Measurements from ENCODE around the gene DCTN1. TPM values are rescaled to one million over a fixed set of nuclear protein-coding genes. Genes with fewer than 3 reads are reported as not detected.

DCTN1 gene
- polyA plus RNA-seq, 2 of the 4 experiments (the other 2 are of a cell fraction): 95.1 to 106 TPM

- no peak overlapping the region for H3K4me2 ChIP-seq
- 21% methylated on average over 2 of the region's 2 CpGs for WGBS (ENCODE audit: missing lambda C conversion rate)
- ATAC-seq: no peak
- DNase-seq (ENCODE audit: low read depth in 1 of 2, low spot score in 1 of 2): no peak
- no peak for FAIRE-seq
- H3K4me3 ChIP-seq: no peak overlapping the region
- POLR2A ChIA-PET: no interaction called here
- H3K9me3 ChIP-seq: no peaks in the 10 kb centered on the region
- CTCF ChIA-PET: interaction anchor here (0.7 to 4.3 kb wide), 4 partner anchors 11 to 64 kb away, joined by 3 to 18 read pairs (median 4); no protein-coding TSS in a partner anchor
- H3K4me1 ChIP-seq: no peaks in the 10 kb centered on the region
- H3K27ac ChIP-seq: no peak overlapping the region
- TF ChIP-seq HOXB5 (CRISPR knock-in tag; IDR thresholded peaks at IDR 0.05) (no peak), HOXA7 (CRISPR knock-in tag; IDR thresholded peaks at IDR 0.05) (no peak), TFCP2L1 (CRISPR knock-in tag; IDR thresholded peaks at IDR 0.05) (no peak), BCL3 (IDR thresholded peaks at IDR 0.05) (no peak), JUNB (IDR thresholded peaks at IDR 0.05) (no peak), MYC (IDR thresholded peaks at IDR 0.05; ENCODE audit: borderline replicate concordance, low read length) (no peak), HMGXB4 (CRISPR knock-in tag; IDR thresholded peaks at IDR 0.05; ENCODE audit: borderline replicate concordance) (no peak), KDM5A (IDR thresholded peaks at IDR 0.05) (no peak), GATA3 (IDR thresholded peaks at IDR 0.05; ENCODE audit: borderline replicate concordance) (no peak), HEYL (CRISPR knock-in tag; IDR thresholded peaks at IDR 0.05) (no peak)
These were observed 66.6 kb downstream of the DCTN1 start for GRCh38 chr2:74313497-74313896.

GRCh38 chr2:74312913-74313312 is 67.2 kb downstream of the DCTN1 start:
- ATAC-seq: no peak
- no peak for TF ChIP-seq NFE2L2 (conservative IDR thresholded peaks at IDR 0.05; ENCODE audit: low read length)
- TF ChIP-seq HDAC2 (IDR thresholded peaks at IDR 0.05): no peak
- no peak for TF ChIP-seq MAX (IDR thresholded peaks at IDR 0.05)
- TF ChIP-seq GATA3 (IDR thresholded peaks at IDR 0.05; ENCODE audit: borderline replicate concordance): no peak
- no peak for TF ChIP-seq JUNB (IDR thresholded peaks at IDR 0.05)
- no peak for TF ChIP-seq CEBPB (IDR thresholded peaks at IDR 0.05)
- no peak for TF ChIP-seq FOXS1 (CRISPR knock-in tag; IDR thresholded peaks at IDR 0.05)
- no peak for TF ChIP-seq JUN (IDR thresholded peaks at IDR 0.05)
- no peak for TF ChIP-seq HOXA7 (CRISPR knock-in tag; IDR thresholded peaks at IDR 0.05)
- TF ChIP-seq PHF8 (IDR thresholded peaks at IDR 0.05; ENCODE audit: borderline replicate concordance, low read depth): no peak
- TF ChIP-seq ELK1 (IDR thresholded peaks at IDR 0.05; ENCODE audit: low read depth, low read length): no peak
- no peak for TF ChIP-seq CHD2 (IDR thresholded peaks at IDR 0.05; ENCODE audit: low read length, partially characterized antibody)
- TF ChIP-seq EP300 (IDR thresholded peaks at IDR 0.05): no peak
- CTCF ChIA-PET: interaction anchor here (0.7 to 4.3 kb wide), 2 partner anchors 10 to 21 kb away, joined by 3 to 18 read pairs; no protein-coding TSS in a partner anchor
- H3K4me2 ChIP-seq: no peak overlapping the region
- DNase-seq (ENCODE audit: low read depth in 1 of 2, low spot score in 1 of 2): no peak
- no peaks in the 10 kb centered on the region for H3K9me3 ChIP-seq
- FAIRE-seq: no peak
- H3K4me1 ChIP-seq: no peaks in the 10 kb centered on the region
- no peak overlapping the region for H3K4me3 ChIP-seq
- no peak overlapping the region for H3K27ac ChIP-seq
- POLR2A ChIA-PET: no interaction called here

Small RNAs within 50 kb of the gene (small RNA-seq; reads per million reads assigned to genes)
- 0 reads per million in 6 experiments for gene RNU6-542P
- gene TAF13P2: 0 reads per million in 6 experiments

Other genes starting within 250 kb of the DCTN1 start
- 93.9 and 136 TPM in 2 replicates for gene BOLA3, start 232.4 kb downstream of the DCTN1 start, polyA plus RNA-seq (2011; rRNA removed)
- gene BOLA3, start 232.4 kb downstream of the DCTN1 start, polyA plus RNA-seq (2017; fragmentation: RNase III; extraction: RNeasy Plus Mini Kit Qiagen cat#74134 plus additional on column Dnase treatment): 125 to 145 TPM (median 139 TPM) in 3 replicates
- gene MOB1A, start 201.4 kb downstream of the DCTN1 start, polyA plus RNA-seq (2011; rRNA removed): 108 and 118 TPM in 2 replicates
- gene MOB1A, start 201.4 kb downstream of the DCTN1 start, polyA plus RNA-seq (2017; fragmentation: RNase III; extraction: RNeasy Plus Mini Kit Qiagen cat#74134 plus additional on column Dnase treatment): 65.5 to 72.6 TPM (median 71.8 TPM) in 3 replicates
- 429 and 608 TPM in 2 replicates for gene MTHFD2, start 181.7 kb downstream of the DCTN1 start, polyA plus RNA-seq (2011; rRNA removed)
- gene MTHFD2, start 181.7 kb downstream of the DCTN1 start, polyA plus RNA-seq (2017; fragmentation: RNase III; extraction: RNeasy Plus Mini Kit Qiagen cat#74134 plus additional on column Dnase treatment): 149 to 188 TPM (median 153 TPM) in 3 replicates
- 1.1 and 1.3 TPM in 2 replicates for gene SLC4A5, start 36.9 kb downstream of the DCTN1 start, polyA plus RNA-seq (2011; rRNA removed)
- 0.38 to 0.63 TPM (median 0.50 TPM) in 3 replicates for gene SLC4A5, start 36.9 kb downstream of the DCTN1 start, polyA plus RNA-seq (2017; fragmentation: RNase III; extraction: RNeasy Plus Mini Kit Qiagen cat#74134 plus additional on column Dnase treatment)
- gene C2orf81, start 41.3 kb upstream of the DCTN1 start, polyA plus RNA-seq (2011; rRNA removed): 0.88 and 1.6 TPM in 2 replicates
- gene C2orf81, start 41.3 kb upstream of the DCTN1 start, polyA plus RNA-seq (2017; fragmentation: RNase III; extraction: RNeasy Plus Mini Kit Qiagen cat#74134 plus additional on column Dnase treatment): 1.9 to 2.4 TPM (median 2.0 TPM) in 3 replicates
- 47.4 and 59.1 TPM in 2 replicates for gene WDR54, start 41.4 kb upstream of the DCTN1 start, polyA plus RNA-seq (2011; rRNA removed)
- gene WDR54, start 41.4 kb upstream of the DCTN1 start, polyA plus RNA-seq (2017; fragmentation: RNase III; extraction: RNeasy Plus Mini Kit Qiagen cat#74134 plus additional on column Dnase treatment): 59.4 to 68.5 TPM (median 62.5 TPM) in 3 replicates
- 15.1 and 15.9 TPM in 2 replicates for gene RTKN, start 61.6 kb upstream of the DCTN1 start, polyA plus RNA-seq (2011; rRNA removed)
- 15.6 to 21.2 TPM (median 20.1 TPM) in 3 replicates for gene RTKN, start 61.6 kb upstream of the DCTN1 start, polyA plus RNA-seq (2017; fragmentation: RNase III; extraction: RNeasy Plus Mini Kit Qiagen cat#74134 plus additional on column Dnase treatment)
- gene INO80B, start 74.8 kb upstream of the DCTN1 start, polyA plus RNA-seq (2011; rRNA removed): 15.5 and 19.9 TPM in 2 replicates
- gene INO80B, start 74.8 kb upstream of the DCTN1 start, polyA plus RNA-seq (2017; fragmentation: RNase III; extraction: RNeasy Plus Mini Kit Qiagen cat#74134 plus additional on column Dnase treatment): 66.8 to 74.6 TPM (median 74.3 TPM) in 3 replicates
- gene WBP1, start 78.1 kb upstream of the DCTN1 start, polyA plus RNA-seq (2011; rRNA removed): 62.6 and 86.3 TPM in 2 replicates
- 49.1 to 67.0 TPM (median 59.0 TPM) in 3 replicates for gene WBP1, start 78.1 kb upstream of the DCTN1 start, polyA plus RNA-seq (2017; fragmentation: RNase III; extraction: RNeasy Plus Mini Kit Qiagen cat#74134 plus additional on column Dnase treatment)
- 35.3 and 42.0 TPM in 2 replicates for gene MOGS, start 85.1 kb upstream of the DCTN1 start, polyA plus RNA-seq (2011; rRNA removed)
- gene MOGS, start 85.1 kb upstream of the DCTN1 start, polyA plus RNA-seq (2017; fragmentation: RNase III; extraction: RNeasy Plus Mini Kit Qiagen cat#74134 plus additional on column Dnase treatment): 30.6 to 34.5 TPM (median 34.1 TPM) in 3 replicates
- 49.9 and 68.8 TPM in 2 replicates for gene MRPL53, start 92.4 kb upstream of the DCTN1 start, polyA plus RNA-seq (2011; rRNA removed)
- gene MRPL53, start 92.4 kb upstream of the DCTN1 start, polyA plus RNA-seq (2017; fragmentation: RNase III; extraction: RNeasy Plus Mini Kit Qiagen cat#74134 plus additional on column Dnase treatment): 216 to 229 TPM (median 221 TPM) in 3 replicates
- gene CCDC142, start 102.7 kb upstream of the DCTN1 start, polyA plus RNA-seq (2011; rRNA removed): 6.8 and 8.9 TPM in 2 replicates
- gene CCDC142, start 102.7 kb upstream of the DCTN1 start, polyA plus RNA-seq (2017; fragmentation: RNase III; extraction: RNeasy Plus Mini Kit Qiagen cat#74134 plus additional on column Dnase treatment): 11.9 to 16.4 TPM (median 12.8 TPM) in 3 replicates
- 29.6 and 32.4 TPM in 2 replicates for gene TTC31, start 102.8 kb upstream of the DCTN1 start, polyA plus RNA-seq (2011; rRNA removed)
- 25.4 to 26.2 TPM (median 25.7 TPM) in 3 replicates for gene TTC31, start 102.8 kb upstream of the DCTN1 start, polyA plus RNA-seq (2017; fragmentation: RNase III; extraction: RNeasy Plus Mini Kit Qiagen cat#74134 plus additional on column Dnase treatment)
- 0.84 and 1.0 TPM in 2 replicates for gene LBX2, start 119.3 kb upstream of the DCTN1 start, polyA plus RNA-seq (2011; rRNA removed)
- gene LBX2, start 119.3 kb upstream of the DCTN1 start, polyA plus RNA-seq (2017; fragmentation: RNase III; extraction: RNeasy Plus Mini Kit Qiagen cat#74134 plus additional on column Dnase treatment): 2.0 to 2.4 TPM (median 2.1 TPM) in 3 replicates
- gene PCGF1, start 127.4 kb upstream of the DCTN1 start, polyA plus RNA-seq (2011; rRNA removed): 53.6 and 55.3 TPM in 2 replicates
- 32.2 to 38.1 TPM (median 32.8 TPM) in 3 replicates for gene PCGF1, start 127.4 kb upstream of the DCTN1 start, polyA plus RNA-seq (2017; fragmentation: RNase III; extraction: RNeasy Plus Mini Kit Qiagen cat#74134 plus additional on column Dnase treatment)
- 0.05 TPM in 1 of 2 replicates, not detected in the other for gene TLX2, start 134.1 kb upstream of the DCTN1 start, polyA plus RNA-seq (2011; rRNA removed)
- 0.37 to 0.58 TPM (median 0.39 TPM) in 3 replicates for gene TLX2, start 134.1 kb upstream of the DCTN1 start, polyA plus RNA-seq (2017; fragmentation: RNase III; extraction: RNeasy Plus Mini Kit Qiagen cat#74134 plus additional on column Dnase treatment)
- gene DQX1, start 145.9 kb upstream of the DCTN1 start, polyA plus RNA-seq (2011; rRNA removed): 0.39 and 0.42 TPM in 2 replicates
- 0.09 to 0.21 TPM (median 0.15 TPM) in 3 replicates for gene DQX1, start 145.9 kb upstream of the DCTN1 start, polyA plus RNA-seq (2017; fragmentation: RNase III; extraction: RNeasy Plus Mini Kit Qiagen cat#74134 plus additional on column Dnase treatment)
- gene AUP1, start 149.4 kb upstream of the DCTN1 start, polyA plus RNA-seq (2011; rRNA removed): 129 and 181 TPM in 2 replicates
- gene AUP1, start 149.4 kb upstream of the DCTN1 start, polyA plus RNA-seq (2017; fragmentation: RNase III; extraction: RNeasy Plus Mini Kit Qiagen cat#74134 plus additional on column Dnase treatment): 160 to 164 TPM (median 163 TPM) in 3 replicates
- gene HTRA2, start 149.6 kb upstream of the DCTN1 start, polyA plus RNA-seq (2011; rRNA removed): 28.7 and 33.7 TPM in 2 replicates
- gene HTRA2, start 149.6 kb upstream of the DCTN1 start, polyA plus RNA-seq (2017; fragmentation: RNase III; extraction: RNeasy Plus Mini Kit Qiagen cat#74134 plus additional on column Dnase treatment): 33.6 to 36.5 TPM (median 34.0 TPM) in 3 replicates
- 0.30 and 0.40 TPM in 2 replicates for gene LOXL3, start 173.6 kb upstream of the DCTN1 start, polyA plus RNA-seq (2011; rRNA removed)
- gene LOXL3, start 173.6 kb upstream of the DCTN1 start, polyA plus RNA-seq (2017; fragmentation: RNase III; extraction: RNeasy Plus Mini Kit Qiagen cat#74134 plus additional on column Dnase treatment): 0.27 to 0.53 TPM (median 0.31 TPM) in 3 replicates
- 3.7 and 4.0 TPM in 2 replicates for gene DOK1, start 174.4 kb upstream of the DCTN1 start, polyA plus RNA-seq (2011; rRNA removed)
- gene DOK1, start 174.4 kb upstream of the DCTN1 start, polyA plus RNA-seq (2017; fragmentation: RNase III; extraction: RNeasy Plus Mini Kit Qiagen cat#74134 plus additional on column Dnase treatment): 3.2 to 5.1 TPM (median 5.0 TPM) in 3 replicates

Measured in A549 (cell line).